Peyer's patch (tissue), 4 donors: ENCODE measurements around the gene KCNK5. TPM values are rescaled to one million over a fixed set of nuclear protein-coding genes. Genes with fewer than 3 reads are reported as not detected.

Experiments
- DNase-seq, 3 donors: peaks; one replicate each; pipeline ENCODE4 v3.0.0-alpha.2; 2017 to 2019
- H3K27ac ChIP-seq, 4 donors: fragments of 200-600 bp; sonication (generic); one replicate each; pipeline ENCODE4 v1.5.1; 2016 to 2019
- H3K27me3 ChIP-seq, 2 donors: fragments of 200-600 bp; sonication (generic); one replicate each; pipeline ENCODE4 v1.5.1; 2019
- H3K36me3 ChIP-seq, 3 donors: fragments of 200-600 bp; sonication (generic); one replicate each; pipeline ENCODE4 v1.5.1; 2016 to 2019
- H3K4me1 ChIP-seq, 4 donors: fragments of 200-600 bp; sonication (generic); one replicate each; pipeline ENCODE4 v1.5.1; 2016 to 2019
- H3K4me3 ChIP-seq, 4 donors: fragments of 200-600 bp; sonication (generic); 1 replicate in 3 of 4; 2 replicates in 1 of 4; pipeline ENCODE4 v1.5.1; 2016 to 2019; ENCODE audit warnings: mild to moderate bottlenecking in 1 of 4
- H3K9me3 ChIP-seq, 4 donors: fragments of 200-600 bp; sonication (generic); one replicate each; pipeline ENCODE4 v1.5.1; 2016 to 2019; ENCODE audit warnings: mild to moderate bottlenecking in 1 of 4
- CTCF ChIP-seq, 6 experiments: fragments of 450-650 bp in 4 of 6; fragments of 200-600 bp in 2 of 6; sonication (generic) in 1 of 6; IDR thresholded peaks; one replicate each; pipeline ENCODE4 v1.5.1; 2017 to 2019; ENCODE audit warnings: antibody characterized with exemption in 6 of 6, mild to moderate bottlenecking in 3 of 6, moderate library complexity in 1 of 6
- POLR2A ChIP-seq, 2 donors: fragments of 450-650 bp; IDR thresholded peaks; one replicate each; pipeline ENCODE4 v1.5.1; 2017; ENCODE audit warnings: antibody characterized with exemption in 2 of 2, mild to moderate bottlenecking in 2 of 2, moderate library complexity in 2 of 2
- total RNA-seq, 4 donors: library from RNA; depleted of rRNA; stranded (reverse); fragments of >200 nt; gene quantifications; one replicate each; pipeline ENCODE4 v1.1.0, GENCODE V29; 2016

Gene KCNK5
- total RNA-seq, 4 donors from 2014 or later = 10.7 to 150 (median 115) TPM

GRCh38 chr6:39154705-39155104, 74.6 kb downstream of the KCNK5 start:
- H3K36me3 ChIP-seq = no peaks in the 10 kb centered on the region
- no peaks in the 10 kb centered on the region for H3K27me3 ChIP-seq
- no peak for TF ChIP-seq POLR2A (IDR thresholded peaks at IDR 0.05)
- no peak for TF ChIP-seq CTCF (IDR thresholded peaks at IDR 0.05)
- H3K27ac ChIP-seq = no peak overlapping the region
- no peaks in the 10 kb centered on the region for H3K4me1 ChIP-seq
- no peak for DNase-seq
- no peak overlapping the region for H3K4me3 ChIP-seq
- no peaks in the 10 kb centered on the region for H3K9me3 ChIP-seq

GRCh38 chr6:39153766-39154397, 75.4 kb downstream of the KCNK5 start:
- no peak for DNase-seq
- no peaks in the 10 kb centered on the region for H3K36me3 ChIP-seq
- no peak overlapping the region for H3K4me3 ChIP-seq
- TF ChIP-seq POLR2A (IDR thresholded peaks at IDR 0.05) (no peak), CTCF (IDR thresholded peaks at IDR 0.05) (no peak)
- H3K4me1 ChIP-seq = no peaks in the 10 kb centered on the region
- H3K27ac ChIP-seq = no peak overlapping the region
- H3K9me3 ChIP-seq = no peaks in the 10 kb centered on the region
- H3K27me3 ChIP-seq = no peaks in the 10 kb centered on the region

- Histone ChIP-seq H3K9me3 (no peaks in the 10 kb centered on the region), H3K27me3 (no peaks in the 10 kb centered on the region), H3K36me3 (no peaks in the 10 kb centered on the region), H3K4me1 (no peaks in the 10 kb centered on the region), H3K4me3 (no peak overlapping the region), H3K27ac (no peak overlapping the region)
- no peak for TF ChIP-seq CTCF (IDR thresholded peaks at IDR 0.05)
- no peak for TF ChIP-seq POLR2A (IDR thresholded peaks at IDR 0.05)
- no peak for DNase-seq
Observed at GRCh38 chr6:39152262-39152661, 77.0 kb downstream of the KCNK5 start.

GRCh38 chr6:39151211-39151610, 78.1 kb downstream of the KCNK5 start:
- DNase-seq = no peak
- H3K27ac ChIP-seq = no peak overlapping the region
- H3K9me3 ChIP-seq = no peaks in the 10 kb centered on the region
- H3K27me3 ChIP-seq = no peaks in the 10 kb centered on the region
- H3K4me3 ChIP-seq = no peak overlapping the region
- no peaks in the 10 kb centered on the region for H3K4me1 ChIP-seq
- no peak for TF ChIP-seq POLR2A (IDR thresholded peaks at IDR 0.05)
- no peak for TF ChIP-seq CTCF (IDR thresholded peaks at IDR 0.05)
- no peaks in the 10 kb centered on the region for H3K36me3 ChIP-seq

GRCh38 chr6:39144481-39145173, 84.6 kb downstream of the KCNK5 start:
- TF ChIP-seq CTCF (IDR thresholded peaks at IDR 0.05) (no peak), POLR2A (IDR thresholded peaks at IDR 0.05) (no peak)
- Histone ChIP-seq H3K36me3 (no peaks in the 10 kb centered on the region), H3K4me3 (no peak overlapping the region), H3K27me3 (no peaks in the 10 kb centered on the region), H3K27ac (no peak overlapping the region), H3K9me3 (no peaks in the 10 kb centered on the region), H3K4me1 (no peaks in the 10 kb centered on the region)
- DNase-seq = no peak
